CD14-positive monocyte (primary cell): Measurements from ENCODE around the gene SCN4B. TPM values are rescaled to one million over a fixed set of nuclear protein-coding genes. Genes with fewer than 3 reads are reported as not detected.

Experiments
- DNase-seq, 3 donors: peaks; one replicate each; pipeline ENCODE4 v3.0.0-alpha.2; 2011 to 2022
- H2AFZ ChIP-seq: 2 replicates; pipeline ENCODE4 v1.6.0; 2012; ENCODE audit warnings: mild to moderate bottlenecking, low read depth, low read length, inconsistent platforms; ENCODE audit not compliant: insufficient read depth, poor library complexity, severe bottlenecking
- H3K27ac ChIP-seq, 2 donors: 1 replicate in 1 of 2; 2 replicates in 1 of 2; pipeline ENCODE4 v1.5.1; 2012 to 2013; ENCODE audit warnings: low read length in 2 of 2, control low read depth in 1 of 2, inconsistent platforms in 1 of 2, low read depth in 1 of 2, mild to moderate bottlenecking in 1 of 2
- H3K27me3 ChIP-seq, 2 donors: one replicate each; pipeline versions ENCODE4 v1.6.0 to v1.6.1; 2011 to 2013; ENCODE audit warnings: low read length in 2 of 2; ENCODE audit not compliant: control insufficient read depth in 2 of 2, insufficient read depth in 2 of 2
- H3K36me3 ChIP-seq, 2 donors: replicated peaks in 1 of 2; 1 replicate in 1 of 2; 2 replicates in 1 of 2; pipeline versions ENCODE4 v1.5.1 to v1.6.1; 2012 to 2013; ENCODE audit warnings: low read length in 2 of 2, control low read depth in 1 of 2, inconsistent platforms in 1 of 2, mild to moderate bottlenecking in 1 of 2; ENCODE audit not compliant: insufficient read depth in 2 of 2, control insufficient read depth in 1 of 2
- H3K4me1 ChIP-seq, 2 donors: 1 replicate in 1 of 2; 2 replicates in 1 of 2; pipeline versions ENCODE4 v1.5.1 to v1.6.1; 2012 to 2013; ENCODE audit warnings: low read length in 2 of 2, control low read depth in 1 of 2, inconsistent platforms in 1 of 2, mild to moderate bottlenecking in 1 of 2, moderate library complexity in 1 of 2; ENCODE audit not compliant: insufficient read depth in 2 of 2, control insufficient read depth in 1 of 2
- H3K4me2 ChIP-seq: replicated peaks from 2 replicates; pipeline ENCODE3; 2012; ENCODE audit warnings: low read length, moderate library complexity, mild to moderate bottlenecking; ENCODE audit not compliant: poor library complexity, severe bottlenecking; ENCODE audit errors: extremely low read depth
- H3K4me3 ChIP-seq, 3 experiments: fragments of 200-600 bp in 1 of 3; sonication (generic) in 1 of 3; replicated peaks in 1 of 3; 1 replicate in 2 of 3; 2 replicates in 1 of 3; pipeline ENCODE4 v1.5.1; 2011 to 2013; ENCODE audit warnings: low read length in 3 of 3, mild to moderate bottlenecking in 3 of 3, control low read depth in 2 of 3, low read depth in 2 of 3, inconsistent platforms in 1 of 3, moderate library complexity in 1 of 3
- H3K79me2 ChIP-seq: 2 replicates; pipeline ENCODE4 v1.6.0; 2012; ENCODE audit warnings: mild to moderate bottlenecking, control low read depth, inconsistent platforms, low read length, moderate library complexity; ENCODE audit not compliant: insufficient read depth
- H3K9ac ChIP-seq: 2 replicates; pipeline ENCODE4 v1.6.0; 2017; ENCODE audit warnings: low read length, mild to moderate bottlenecking; ENCODE audit not compliant: insufficient read depth, poor library complexity, severe bottlenecking
- H3K9me3 ChIP-seq, 2 donors: replicated peaks in 1 of 2; 1 replicate in 1 of 2; 2 replicates in 1 of 2; pipeline versions ENCODE4 v1.5.1 to v1.6.1; 2012 to 2013; ENCODE audit warnings: low read length in 2 of 2, control low read depth in 1 of 2; ENCODE audit not compliant: control insufficient read depth in 1 of 2, insufficient read depth in 1 of 2
- H4K20me1 ChIP-seq: 2 replicates; pipeline ENCODE4 v1.6.0; 2012; ENCODE audit warnings: mild to moderate bottlenecking, low read length, control low read depth, moderate library complexity; ENCODE audit not compliant: insufficient read depth
- H3K27ac Mint-ChIP-seq, 7 donors: one replicate each; pipeline ENCODE4 v1.8.0; 2020; ENCODE audit warnings: mild to moderate bottlenecking in 7 of 7, mixed read lengths in 7 of 7, moderate library complexity in 6 of 7, inconsistent platforms in 2 of 7
- H3K27me3 Mint-ChIP-seq, 3 donors: one replicate each; pipeline ENCODE4 v1.8.0; 2021 to 2022; ENCODE audit warnings: low read depth in 3 of 3, mild to moderate bottlenecking in 3 of 3, mixed read lengths in 3 of 3, moderate library complexity in 3 of 3, inconsistent platforms in 1 of 3
- H3K36me3 Mint-ChIP-seq, 2 donors: one replicate each; pipeline ENCODE4 v1.8.0; 2020; ENCODE audit warnings: mixed read lengths in 2 of 2, inconsistent platforms in 1 of 2, mild to moderate bottlenecking in 1 of 2
- H3K4me1 Mint-ChIP-seq: one replicate; pipeline ENCODE4 v1.8.0; 2020; ENCODE audit warnings: mild to moderate bottlenecking, mixed read lengths
- H3K4me3 Mint-ChIP-seq, 2 donors: one replicate each; pipeline ENCODE4 v1.8.0; 2020; ENCODE audit warnings: mild to moderate bottlenecking in 2 of 2, mixed read lengths in 2 of 2, moderate library complexity in 1 of 2
- H3K9me3 Mint-ChIP-seq, 7 donors: one replicate each; pipeline ENCODE4 v1.8.0; 2020 to 2022; ENCODE audit warnings: mixed read lengths in 7 of 7, mild to moderate bottlenecking in 6 of 7, moderate library complexity in 6 of 7, inconsistent platforms in 2 of 7
- WGBS: methylation state at CpG from one replicate; pipeline ENCODE4 v1.1.5; 2013; ENCODE audit warnings: missing lambda C conversion rate; ENCODE audit not compliant: insufficient coverage; 5-methylcytosine and 5-hydroxymethylcytosine counted together
- intact Hi-C, 2 donors: fragments of 100-400 bp; cut with micrococcal nuclease; formaldehyde crosslinking; loops; one replicate each; pipeline versions ENCODE4 v1.15.0 to v1.15.1; 2023
- polyA plus RNA-seq, 3 donors: library from polyadenylated mRNA; depleted of rRNA in 1 of 3; unstranded in 2 of 3; stranded (reverse) in 1 of 3; fragments of 300-500 nt in 2 of 3; fragments of >200 nt in 1 of 3; fragmentation: Illumina TruSeq in 2 of 3; gene quantifications; 1 replicate in 2 of 3; 2 replicates in 1 of 3; pipeline ENCODE4 v1.2.3, GENCODE V29; 2012 to 2021
- TF ChIP-seq, protein P1 (sequence below): fragments of 200-600 bp; IDR thresholded peaks from one replicate; pipeline ENCODE4 v1.8.0; 2022; ENCODE audit warnings: antibody characterized with exemption, mild to moderate bottlenecking

The SCN4B gene
- polyA plus RNA-seq, 3 donors: 0.76 TPM; not detected in 2

DNA sequence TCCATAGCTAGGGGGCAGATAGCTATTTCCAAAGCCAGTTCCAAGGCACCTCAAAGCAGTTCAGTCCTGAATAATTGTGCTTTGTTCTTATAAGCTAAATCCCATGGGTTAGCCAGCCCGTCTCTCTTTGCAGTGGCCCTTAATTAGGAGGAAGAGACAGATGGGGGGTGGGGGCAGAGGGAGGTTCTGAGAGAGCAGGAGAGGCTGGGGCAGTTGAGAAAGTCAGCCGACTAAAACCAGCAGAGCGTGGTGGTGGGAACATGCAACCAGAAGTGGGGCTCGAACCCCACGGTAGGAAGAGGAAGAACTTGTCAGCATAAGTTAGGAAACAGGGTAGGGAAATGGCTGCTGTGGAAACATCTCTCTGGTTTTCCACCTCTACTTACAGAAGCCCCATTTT lies 10.9 kb upstream of the SCN4B start:
- H3K4me1 Mint-ChIP-seq: peaks cover 4% of the 10 kb centered on the region

DNA sequence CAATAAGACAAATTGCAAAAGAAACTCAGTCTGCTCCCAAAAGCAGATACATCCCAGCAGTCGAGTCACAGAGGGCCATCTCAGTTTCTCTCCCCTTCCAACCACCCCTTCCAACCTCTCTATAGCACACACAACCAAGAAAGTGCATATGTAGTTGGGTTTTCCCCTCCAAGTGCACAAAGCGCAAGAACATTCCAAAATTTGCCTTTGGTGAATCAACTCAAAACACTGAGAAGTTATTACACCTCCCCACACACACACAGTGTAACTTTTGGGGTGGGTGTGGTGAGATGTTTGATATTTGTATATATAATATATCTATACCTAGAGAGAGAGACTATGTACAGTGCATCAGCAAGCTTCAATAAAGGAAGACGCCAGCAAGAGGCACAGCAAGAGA lies 10.2 kb upstream of the SCN4B start:
- Mint-ChIP-seq H3K36me3 (no peaks in the 10 kb centered on the region), H3K4me3 (no peak overlapping the region), H3K27ac (no peak overlapping the region), H3K9me3 (peaks cover 0 to 1% (median 0%) of the 10 kb centered on the region in 7 donors), H3K4me1 (peaks cover 4% of the 10 kb centered on the region), H3K27me3 (peaks cover 9 to 29% (median 19%) of the 10 kb centered on the region in 3 donors)
- no peaks in the 10 kb centered on the region for H4K20me1 ChIP-seq
- no peaks in the 10 kb centered on the region for H3K9me3 ChIP-seq
- H3K4me2 ChIP-seq: no peak overlapping the region
- H3K9ac ChIP-seq: no peak overlapping the region
- TF ChIP-seq, protein P1, sequence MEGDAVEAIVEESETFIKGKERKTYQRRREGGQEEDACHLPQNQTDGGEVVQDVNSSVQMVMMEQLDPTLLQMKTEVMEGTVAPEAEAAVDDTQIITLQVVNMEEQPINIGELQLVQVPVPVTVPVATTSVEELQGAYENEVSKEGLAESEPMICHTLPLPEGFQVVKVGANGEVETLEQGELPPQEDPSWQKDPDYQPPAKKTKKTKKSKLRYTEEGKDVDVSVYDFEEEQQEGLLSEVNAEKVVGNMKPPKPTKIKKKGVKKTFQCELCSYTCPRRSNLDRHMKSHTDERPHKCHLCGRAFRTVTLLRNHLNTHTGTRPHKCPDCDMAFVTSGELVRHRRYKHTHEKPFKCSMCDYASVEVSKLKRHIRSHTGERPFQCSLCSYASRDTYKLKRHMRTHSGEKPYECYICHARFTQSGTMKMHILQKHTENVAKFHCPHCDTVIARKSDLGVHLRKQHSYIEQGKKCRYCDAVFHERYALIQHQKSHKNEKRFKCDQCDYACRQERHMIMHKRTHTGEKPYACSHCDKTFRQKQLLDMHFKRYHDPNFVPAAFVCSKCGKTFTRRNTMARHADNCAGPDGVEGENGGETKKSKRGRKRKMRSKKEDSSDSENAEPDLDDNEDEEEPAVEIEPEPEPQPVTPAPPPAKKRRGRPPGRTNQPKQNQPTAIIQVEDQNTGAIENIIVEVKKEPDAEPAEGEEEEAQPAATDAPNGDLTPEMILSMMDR: no peak
- no peaks in the 10 kb centered on the region for H3K79me2 ChIP-seq
- no peaks in the 10 kb centered on the region for H3K36me3 ChIP-seq
- H3K4me1 ChIP-seq: no peaks in the 10 kb centered on the region
- H3K4me3 ChIP-seq: no peak overlapping the region
- H3K27ac ChIP-seq: no peak overlapping the region
- H2AFZ ChIP-seq: no peak overlapping the region
- no CpG with 5 or more reads among the region's 3 CpGs for WGBS
- intact Hi-C loops: no loop called here
- peaks cover under 1 to 13% of the 10 kb centered on the region in 2 donors for H3K27me3 ChIP-seq
- no peak for DNase-seq

More for the DNA sequence above, 10.9 kb upstream of the SCN4B start:
- no peak overlapping the region for H3K27ac Mint-ChIP-seq
- no peaks in the 10 kb centered on the region for H4K20me1 ChIP-seq
- no peak overlapping the region for H3K4me2 ChIP-seq
- H3K27me3 Mint-ChIP-seq: peaks cover 8 to 26% (median 16%) of the 10 kb centered on the region in 3 donors
- H3K4me1 ChIP-seq: no peaks in the 10 kb centered on the region
- no peak for DNase-seq
- H3K9ac ChIP-seq: no peak overlapping the region
- peaks cover 0 to 1% (median 0%) of the 10 kb centered on the region in 7 donors for H3K9me3 Mint-ChIP-seq
- no peak overlapping the region for H2AFZ ChIP-seq
- TF ChIP-seq, protein P1: no peak
- peaks cover 0 to 7% of the 10 kb centered on the region in 2 donors for H3K27me3 ChIP-seq
- no peak overlapping the region for H3K4me3 ChIP-seq
- H3K36me3 Mint-ChIP-seq: no peaks in the 10 kb centered on the region
- no peak overlapping the region for H3K27ac ChIP-seq
- H3K79me2 ChIP-seq: no peaks in the 10 kb centered on the region
- intact Hi-C loops: no loop called here
- H3K36me3 ChIP-seq: no peaks in the 10 kb centered on the region
- H3K4me3 Mint-ChIP-seq: no peak overlapping the region
- WGBS: 51% methylated on average over 2 of the region's 5 CpGs
- no peaks in the 10 kb centered on the region for H3K9me3 ChIP-seq
